Inflammatory macrophage treated with lipopolysaccharide for 1 hour (primary cell): ENCODE results near the gene TRPV6.

Source experiments
- DNase-seq, 2 donors: peaks; one replicate each; pipeline ENCODE4 v3.0.0-alpha.2; 2020 to 2022

Gene TRPV6

GRCh38 chr7:142906643-142907042 lies 21.1 kb upstream of the TRPV6 start:
- no peak for DNase-seq

- DNase-seq = no peak
These were observed 20.2 kb upstream of the TRPV6 start for GRCh38 chr7:142905759-142906158.

- no peak for DNase-seq
These were observed 18.6 kb upstream of the TRPV6 start for GRCh38 chr7:142904128-142904527.

- no peak for DNase-seq
These were observed 16.1 kb upstream of the TRPV6 start for GRCh38 chr7:142901426-142902259.

- no peak for DNase-seq
These were observed 14.1 kb upstream of the TRPV6 start for GRCh38 chr7:142899661-142900060.

GRCh38 chr7:142898377-142899170 lies 13.0 kb upstream of the TRPV6 start:
- DNase-seq = no peak

GRCh38 chr7:142897691-142898090 lies 12.1 kb upstream of the TRPV6 start:
- DNase-seq = no peak

- no peak for DNase-seq
These were observed 11.3 kb upstream of the TRPV6 start for GRCh38 chr7:142896741-142897379.

- no peak for DNase-seq
These were observed 10.6 kb upstream of the TRPV6 start for GRCh38 chr7:142896151-142896550.

- DNase-seq = no peak
These were observed 9.5 kb upstream of the TRPV6 start for GRCh38 chr7:142894985-142895593.

GRCh38 chr7:142894112-142894984 lies 8.8 kb upstream of the TRPV6 start:
- no peak for DNase-seq

GRCh38 chr7:142892951-142893350 lies 7.4 kb upstream of the TRPV6 start:
- no peak for DNase-seq

- DNase-seq = no peak
These were observed 6.0 kb upstream of the TRPV6 start for GRCh38 chr7:142891490-142892082.

GRCh38 chr7:142890874-142891485 lies 5.4 kb upstream of the TRPV6 start:
- DNase-seq = no peak

GRCh38 chr7:142889816-142890215 lies 4.3 kb upstream of the TRPV6 start:
- no peak for DNase-seq

- no peak for DNase-seq
These were observed 1.9 kb upstream of the TRPV6 start for GRCh38 chr7:142887282-142888015.

- DNase-seq = no peak
These were observed 1.3 kb upstream of the TRPV6 start for GRCh38 chr7:142886866-142887265.

GRCh38 chr7:142884286-142884640 lies 1.3 kb downstream of the TRPV6 start:
- DNase-seq = peak; percentile 48 to 63

- DNase-seq = no peak
These were observed 1.8 kb downstream of the TRPV6 start for GRCh38 chr7:142883571-142884285.

GRCh38 chr7:142883145-142883544 lies 2.4 kb downstream of the TRPV6 start:
- no peak for DNase-seq
